ENCODE results near the gene FADS6. TPM values are rescaled to one million over a fixed set of nuclear protein-coding genes. Genes with fewer than 3 reads are reported as not detected.

The FADS6 gene
- total RNA-seq, 1 donor from 2014 or later: not detected

GRCh38 chr17:74855323-74855722, 38.1 kb downstream of the FADS6 start:
- no peak for DNase-seq (ENCODE audit: low read depth in 2 of 2)

- DNase-seq (ENCODE audit: low read depth in 2 of 2): no peak
Observed at GRCh38 chr17:74854792-74855191, 38.6 kb downstream of the FADS6 start.

GRCh38 chr17:74853669-74854068, 39.8 kb downstream of the FADS6 start:
- DNase-seq (ENCODE audit: low read depth in 2 of 2): no peak

GRCh38 chr17:74853048-74853397, 40.4 kb downstream of the FADS6 start:
- DNase-seq (ENCODE audit: low read depth in 2 of 2): no peak

GRCh38 chr17:74852237-74853047, 41.0 kb downstream of the FADS6 start:
- peak in 1 of 2 donors; percentile 23 for DNase-seq (ENCODE audit: low read depth in 2 of 2)

- DNase-seq (ENCODE audit: low read depth in 2 of 2): no peak
Observed at GRCh38 chr17:74851612-74852236, 41.7 kb downstream of the FADS6 start.

GRCh38 chr17:74850914-74851313, 42.5 kb downstream of the FADS6 start:
- DNase-seq (ENCODE audit: low read depth in 2 of 2): no peak

GRCh38 chr17:74850310-74850709, 43.1 kb downstream of the FADS6 start:
- no peak for DNase-seq (ENCODE audit: low read depth in 2 of 2)

- DNase-seq (ENCODE audit: low read depth in 2 of 2): no peak
Observed at GRCh38 chr17:74848656-74849399, 44.6 kb downstream of the FADS6 start.

- DNase-seq (ENCODE audit: low read depth in 2 of 2): no peak
Observed at GRCh38 chr17:74846621-74847020, 46.8 kb downstream of the FADS6 start.

- no peak for DNase-seq (ENCODE audit: low read depth in 2 of 2)
Observed at GRCh38 chr17:74843352-74843627, 50.1 kb downstream of the FADS6 start.

GRCh38 chr17:74842599-74843351, 50.7 kb downstream of the FADS6 start:
- peak; percentile 44 to 75 for DNase-seq (ENCODE audit: low read depth in 2 of 2)

GRCh38 chr17:74842146-74842598, 51.3 kb downstream of the FADS6 start:
- no peak for DNase-seq (ENCODE audit: low read depth in 2 of 2)

- DNase-seq (ENCODE audit: low read depth in 2 of 2): peak in 1 of 2 donors; percentile 21
Observed at GRCh38 chr17:74840989-74841666, 52.3 kb downstream of the FADS6 start.

GRCh38 chr17:74839990-74840852, 53.2 kb downstream of the FADS6 start:
- no peak for DNase-seq (ENCODE audit: low read depth in 2 of 2)

- no peak for DNase-seq (ENCODE audit: low read depth in 2 of 2)
Observed at GRCh38 chr17:74838274-74838673, 55.2 kb downstream of the FADS6 start.

- no peak for DNase-seq (ENCODE audit: low read depth in 2 of 2)
Observed at GRCh38 chr17:74836691-74837467, 56.6 kb downstream of the FADS6 start.

- DNase-seq (ENCODE audit: low read depth in 2 of 2): no peak
Observed at GRCh38 chr17:74836191-74836590, 57.2 kb downstream of the FADS6 start.

Measured in dermis microvascular lymphatic vessel endothelial cell (primary cell).